OCI-LY7 (cell line): Measurements from ENCODE around the gene SUPT4H1. TPM values are rescaled to one million over a fixed set of nuclear protein-coding genes. Genes with fewer than 3 reads are reported as not detected.
"Not testable (repeated sequence)": the region's sequence is repeated elsewhere in the genome, so short reads cannot be mapped to it uniquely, and the experiment has no call there.

Experiments used
- BruUV-seq: library from RNA; stranded (reverse); fragments of 400-500 nt; replicated peaks from 2 replicates; lab custom pipeline; 2021; lab: Mats Ljungman, UMichigan
- CTCF ChIA-PET: fragments of 300-600 bp; sonication (Branson Sonifier 250); formaldehyde crosslinking; loops from one replicate; lab custom pipeline; 2022; ENCODE audit warnings: antibody characterized with exemption; ENCODE audit not compliant: unreplicated experiment; lab: Charles Lee
- POLR2A ChIA-PET: fragments of 300-600 bp; sonication (Branson Sonifier 250); formaldehyde crosslinking; loops from one replicate; lab custom pipeline; 2022; ENCODE audit warnings: antibody characterized with exemption; lab: Charles Lee
- DNase-seq: peaks from one replicate; pipeline ENCODE4 v3.0.0-alpha.2; 2015; ENCODE audit warnings: low spot score
- H2AFZ ChIP-seq: fragments of 200-600 bp; sonication (generic), shearing (Covaris generic); 2 replicates; pipeline ENCODE4 v1.6.1; 2014; ENCODE audit warnings: mild to moderate bottlenecking, antibody characterized with exemption, low read length, moderate library complexity
- H3K27ac ChIP-seq: fragments of 200-600 bp; sonication (generic); 2 replicates; pipeline ENCODE4 v1.5.1; 2014; ENCODE audit warnings: mixed run types, low read depth, mild to moderate bottlenecking, moderate library complexity, low read length, inconsistent platforms; ENCODE audit not compliant: poor library complexity, severe bottlenecking
- H3K36me3 ChIP-seq: fragments of 200-600 bp; sonication (generic); 2 replicates; pipeline ENCODE4 v1.6.1; 2014; ENCODE audit warnings: mild to moderate bottlenecking, antibody characterized with exemption, low read length, moderate library complexity, mixed read lengths; ENCODE audit not compliant: insufficient read depth
- H3K4me1 ChIP-seq: fragments of 200-600 bp; sonication (generic); 2 replicates; pipeline ENCODE4 v1.5.1; 2014; ENCODE audit warnings: mild to moderate bottlenecking, low read length; ENCODE audit not compliant: insufficient read depth, poor library complexity, severe bottlenecking
- H3K4me2 ChIP-seq: fragments of 200-600 bp; sonication (generic); 2 replicates; pipeline ENCODE4 v1.6.1; 2014; ENCODE audit warnings: mild to moderate bottlenecking, low read length
- H3K4me3 ChIP-seq: fragments of 200-600 bp; sonication (generic); 2 replicates; pipeline ENCODE4 v1.5.1; 2014; ENCODE audit warnings: mild to moderate bottlenecking, low read depth, low read length; ENCODE audit not compliant: poor library complexity, severe bottlenecking
- H3K79me2 ChIP-seq: fragments of 200-600 bp; sonication (generic); 2 replicates; pipeline ENCODE4 v1.6.1; 2016; ENCODE audit warnings: low read depth, mild to moderate bottlenecking, low read length, moderate library complexity, mixed read lengths; ENCODE audit not compliant: insufficient read depth
- H3K9me2 ChIP-seq: fragments of 200-600 bp; sonication (generic); 2 replicates; pipeline ENCODE4 v1.6.1; 2016; ENCODE audit warnings: mild to moderate bottlenecking, low read length, mixed read lengths; ENCODE audit not compliant: insufficient read depth
- H3K9me3 ChIP-seq: fragments of 200-600 bp; sonication (generic); 2 replicates; pipeline ENCODE4 v1.6.1; 2014; ENCODE audit warnings: mild to moderate bottlenecking, mixed run types, low read length, mixed read lengths
- H4K20me1 ChIP-seq: fragments of 200-600 bp; sonication (generic); 2 replicates; pipeline ENCODE4 v1.6.1; 2014; ENCODE audit warnings: mild to moderate bottlenecking, antibody characterized with exemption, low read length, moderate library complexity, mixed read lengths; ENCODE audit not compliant: insufficient read depth
- EZH2phosphoT487 ChIP-seq: fragments of 200-600 bp; sonication (generic); IDR thresholded peaks from 2 replicates; pipeline ENCODE4 v1.6.1; 2018; ENCODE audit warnings: low read depth, borderline replicate concordance, mild to moderate bottlenecking, mixed run types, antibody characterized with exemption, low read length, moderate library complexity, mixed read lengths
- intact Hi-C: fragments of 100-400 bp; cut with micrococcal nuclease; formaldehyde crosslinking; loops from one replicate; pipeline ENCODE4 v1.10.0; 2022; ENCODE audit not compliant: unreplicated experiment
- total RNA-seq, 2 experiments: library from RNA; depleted of rRNA in 1 of 2; stranded (reverse); fragments of >200 nt in 1 of 2; shearing (Covaris generic) in 1 of 2; gene quantifications; 2 replicates each; pipeline ENCODE4 v1.2.3, GENCODE V29; 2014 to 2022
- TF ChIP-seq, protein P1 (sequence below): fragments of 200-600 bp; sonication (generic); conservative IDR thresholded peaks from 2 replicates; pipeline ENCODE4 v1.5.1; 2014; ENCODE audit warnings: mild to moderate bottlenecking, antibody characterized with exemption, low read length, moderate library complexity, mixed read lengths

SUPT4H1 gene
- total RNA-seq, 2 experiments from 2014 or later, result 56.5 to 65.5 TPM

DNA sequence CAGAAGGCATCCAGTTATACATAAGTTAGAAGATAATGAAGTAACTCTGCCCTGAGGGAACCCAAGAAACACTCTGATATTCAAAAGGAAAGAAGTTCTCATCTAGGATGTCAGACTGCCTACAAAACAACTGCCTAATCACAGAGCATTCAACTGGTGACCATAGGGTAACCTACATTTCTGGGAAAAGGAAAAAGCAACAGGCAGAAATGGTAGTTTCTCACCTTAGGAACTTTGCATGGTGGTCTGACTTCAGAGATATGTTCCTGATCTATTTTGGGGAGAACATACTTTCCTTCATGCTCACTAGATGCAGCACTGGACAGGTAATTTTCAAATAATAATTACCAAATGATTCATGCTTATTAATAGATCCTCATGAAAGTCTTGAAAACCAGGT is 48.8 kb upstream of the SUPT4H1 start:
- no peak overlapping the region for H3K27ac ChIP-seq
- no peaks in the 10 kb centered on the region for H3K9me2 ChIP-seq
- CTCF ChIA-PET, result no interaction called here
- intact Hi-C loops, result no loop called here
- H3K36me3 ChIP-seq, result no peaks in the 10 kb centered on the region
- no peak overlapping the region for H3K4me2 ChIP-seq
- no peak overlapping the region for H2AFZ ChIP-seq
- POLR2A ChIA-PET, result no interaction called here
- BruUV-seq, result no TSS peak
- H4K20me1 ChIP-seq, result no peaks in the 10 kb centered on the region
- no peaks in the 10 kb centered on the region for H3K4me1 ChIP-seq
- H3K4me3 ChIP-seq, result no peak overlapping the region
- no peaks in the 10 kb centered on the region for H3K9me3 ChIP-seq
- H3K79me2 ChIP-seq, result no peaks in the 10 kb centered on the region
- no peak for DNase-seq
- TF ChIP-seq, protein P1, sequence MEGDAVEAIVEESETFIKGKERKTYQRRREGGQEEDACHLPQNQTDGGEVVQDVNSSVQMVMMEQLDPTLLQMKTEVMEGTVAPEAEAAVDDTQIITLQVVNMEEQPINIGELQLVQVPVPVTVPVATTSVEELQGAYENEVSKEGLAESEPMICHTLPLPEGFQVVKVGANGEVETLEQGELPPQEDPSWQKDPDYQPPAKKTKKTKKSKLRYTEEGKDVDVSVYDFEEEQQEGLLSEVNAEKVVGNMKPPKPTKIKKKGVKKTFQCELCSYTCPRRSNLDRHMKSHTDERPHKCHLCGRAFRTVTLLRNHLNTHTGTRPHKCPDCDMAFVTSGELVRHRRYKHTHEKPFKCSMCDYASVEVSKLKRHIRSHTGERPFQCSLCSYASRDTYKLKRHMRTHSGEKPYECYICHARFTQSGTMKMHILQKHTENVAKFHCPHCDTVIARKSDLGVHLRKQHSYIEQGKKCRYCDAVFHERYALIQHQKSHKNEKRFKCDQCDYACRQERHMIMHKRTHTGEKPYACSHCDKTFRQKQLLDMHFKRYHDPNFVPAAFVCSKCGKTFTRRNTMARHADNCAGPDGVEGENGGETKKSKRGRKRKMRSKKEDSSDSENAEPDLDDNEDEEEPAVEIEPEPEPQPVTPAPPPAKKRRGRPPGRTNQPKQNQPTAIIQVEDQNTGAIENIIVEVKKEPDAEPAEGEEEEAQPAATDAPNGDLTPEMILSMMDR, result no peak
- TF ChIP-seq EZH2phosphoT487, result no peak

DNA sequence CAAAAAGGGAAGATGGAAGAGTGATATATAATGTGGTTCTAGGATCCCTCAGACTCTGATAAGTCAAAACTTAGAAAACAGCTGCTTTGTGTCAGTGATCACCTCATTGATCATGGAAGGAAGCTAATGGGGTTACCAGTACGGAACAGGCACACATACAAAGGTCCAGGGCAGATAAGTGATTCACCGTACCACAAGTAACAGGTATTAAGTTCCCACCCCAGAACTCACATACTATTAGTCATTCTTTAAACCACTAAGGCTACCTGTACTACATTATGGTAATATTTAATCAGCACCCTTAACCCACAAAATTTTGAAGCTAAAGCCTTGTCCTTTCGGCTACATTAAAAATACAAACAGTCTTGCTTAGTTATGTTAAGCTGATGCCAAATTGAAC is 48.0 kb upstream of the SUPT4H1 start:
- H3K9me2 ChIP-seq, result no peaks in the 10 kb centered on the region
- H3K27ac ChIP-seq, result no peak overlapping the region
- DNase-seq, result no peak
- ChIA-PET POLR2A (interaction anchor here (0.5 to 0.6 kb wide), 2 partner anchors 41 to 78 kb away, joined by 3 read pairs; no protein-coding TSS in a partner anchor), CTCF (no interaction called here)
- no peaks in the 10 kb centered on the region for H3K36me3 ChIP-seq
- BruUV-seq, result no TSS peak
- no peak for TF ChIP-seq EZH2phosphoT487
- TF ChIP-seq, protein P1, result no peak
- H4K20me1 ChIP-seq, result no peaks in the 10 kb centered on the region
- no peak overlapping the region for H3K4me3 ChIP-seq
- no peaks in the 10 kb centered on the region for H3K4me1 ChIP-seq
- no peak overlapping the region for H2AFZ ChIP-seq
- intact Hi-C loops, result no loop called here
- no peak overlapping the region for H3K4me2 ChIP-seq
- H3K9me3 ChIP-seq, result no peaks in the 10 kb centered on the region
- H3K79me2 ChIP-seq, result no peaks in the 10 kb centered on the region

DNA sequence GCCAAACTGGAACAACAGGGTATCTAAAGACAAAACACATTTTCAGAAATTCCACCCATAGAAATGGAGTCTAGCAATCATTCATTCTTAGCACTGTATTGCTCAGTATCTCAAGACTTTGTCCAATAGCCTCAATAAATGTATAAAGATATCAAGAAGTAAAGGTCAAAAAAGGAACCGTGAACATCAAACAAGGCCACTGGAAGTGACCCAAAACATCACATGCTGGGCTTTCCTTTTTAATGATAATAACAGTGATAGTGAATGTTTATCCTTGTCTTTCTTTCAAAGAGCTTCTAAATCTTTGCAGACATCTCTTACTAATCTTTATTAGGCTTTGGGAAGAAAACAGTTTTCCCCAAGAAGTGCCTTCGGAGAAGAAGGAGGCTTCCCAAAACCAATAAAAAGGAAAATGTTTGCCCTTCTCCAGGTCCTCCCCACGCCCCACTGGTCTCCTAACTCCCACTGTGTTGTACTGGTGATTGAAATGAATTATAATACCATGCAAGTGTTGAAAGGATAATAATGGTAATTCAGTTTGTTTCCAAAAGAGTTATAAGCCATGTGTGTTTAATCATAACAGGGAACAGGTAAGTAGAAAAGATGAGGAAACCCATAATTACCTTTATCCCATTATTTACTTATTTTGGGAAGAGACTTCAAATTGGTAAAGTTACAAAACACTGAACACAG is 46.7 kb upstream of the SUPT4H1 start:
- POLR2A ChIA-PET, result no interaction called here
- CTCF ChIA-PET, result no interaction called here
- BruUV-seq, result no TSS peak

GRCh38 chr17:58397421-58397820 is 45.4 kb upstream of the SUPT4H1 start:
- H3K4me1 ChIP-seq, H3K4me2 ChIP-seq, H3K79me2 ChIP-seq, H2AFZ ChIP-seq, H3K4me3 ChIP-seq, BruUV-seq, H4K20me1 ChIP-seq, DNase-seq, POLR2A ChIA-PET, intact Hi-C loops, H3K27ac ChIP-seq, H3K9me2 ChIP-seq, H3K9me3 ChIP-seq, CTCF ChIA-PET, H3K36me3 ChIP-seq: not testable (repeated sequence)

More for the DNA sequence above, 46.7 kb upstream of the SUPT4H1 start:
- Histone ChIP-seq H3K9me3 (no peaks in the 10 kb centered on the region), H3K4me2 (no peak overlapping the region), H4K20me1 (no peaks in the 10 kb centered on the region), H3K36me3 (no peaks in the 10 kb centered on the region), H3K4me3 (no peak overlapping the region), H2AFZ (no peak overlapping the region), H3K4me1 (no peaks in the 10 kb centered on the region), H3K9me2 (no peaks in the 10 kb centered on the region), H3K27ac (no peak overlapping the region), H3K79me2 (no peaks in the 10 kb centered on the region)
- TF ChIP-seq, protein P1, result no peak
- TF ChIP-seq EZH2phosphoT487, result no peak
- intact Hi-C loops, result no loop called here
- no peak for DNase-seq
